ENCODE results near the gene CATSPER3. TPM values are rescaled to one million over a fixed set of nuclear protein-coding genes. Genes with fewer than 3 reads are reported as not detected.

The CATSPER3 gene
- total RNA-seq, 1 experiment from 2014 or later, result not detected

GRCh38 chr5:135060021-135060420 is 92.3 kb downstream of the CATSPER3 start:
- no peak for DNase-seq (ENCODE audit: low spot score)

- no peak for DNase-seq (ENCODE audit: low spot score)
These were observed 93.3 kb downstream of the CATSPER3 start for GRCh38 chr5:135061001-135061400.

Small RNAs within 50 kb of the gene (small RNA-seq; reads per million reads assigned to genes)
- not detected for gene MIR4461
- gene MTND3P25, result not detected
- gene MTND4LP30, result not detected

Other genes starting within 250 kb of the CATSPER3 start
- 19.7 and 23.9 TPM in 2 replicates for gene CAMLG, start 229.4 kb upstream of the CATSPER3 start, total RNA-seq (2014; rRNA removed; shearing (Covaris generic))
- gene DDX46, start 209.1 kb upstream of the CATSPER3 start, total RNA-seq (2014; rRNA removed; shearing (Covaris generic)), result 28.0 and 42.6 TPM in 2 replicates
- 19.2 and 22.0 TPM in 2 replicates for gene C5orf24, start 121.9 kb upstream of the CATSPER3 start, total RNA-seq (2014; rRNA removed; shearing (Covaris generic))
- gene TXNDC15, start 93.5 kb upstream of the CATSPER3 start, total RNA-seq (2014; rRNA removed; shearing (Covaris generic)), result 21.5 and 27.5 TPM in 2 replicates
- gene PCBD2, start 62.8 kb upstream of the CATSPER3 start, total RNA-seq (2014; rRNA removed; shearing (Covaris generic)), result 6.6 and 7.6 TPM in 2 replicates
- gene PITX1, start 66.3 kb downstream of the CATSPER3 start, total RNA-seq (2014; rRNA removed; shearing (Covaris generic)), result 41.8 and 49.8 TPM in 2 replicates

Measured in HT-29 (cell line).